Activated T-cell treated with anti-CD3 and anti-CD28 coated beads, Interleukin-2, amount 50 U/mL, for 1 hour (primary cell): ENCODE measurements around the gene SFT2D1.

Experiments
- DNase-seq: peaks from one replicate; pipeline ENCODE4 v3.0.0-alpha.2; 2020

SFT2D1 gene

GRCh38 chr6:166274163-166274562 lies 68.2 kb downstream of the SFT2D1 start:
- no peak for DNase-seq

- DNase-seq = no peak
These were observed 71.0 kb downstream of the SFT2D1 start for GRCh38 chr6:166271376-166271765.

- DNase-seq = no peak
These were observed 71.5 kb downstream of the SFT2D1 start for GRCh38 chr6:166270706-166271375.
